ENCODE data around the gene VEPH1. TPM values are rescaled to one million over a fixed set of nuclear protein-coding genes. Genes with fewer than 3 reads are reported as not detected.

Gene VEPH1
- 8.0 and 8.8 TPM in 2 replicates for total RNA-seq
- long read RNA-seq, full-length matches to known transcripts: 2 of 37 reads
- long read RNA-seq, partial matches to known transcripts: 15 of 37 reads
- long read RNA-seq, other reads (novel, unspliced or antisense): 20 of 37 reads

- peak within 1 kb of the TSS; percentile 68 for H3K27ac Mint-ChIP-seq (ENCODE audit: unreplicated experiment)
- H3K4me3 Mint-ChIP-seq: peak within 1 kb of the TSS; percentile 80
- no peaks in the 10 kb centered on the region for H3K9me3 Mint-ChIP-seq
Observed at GRCh38 chr3:157502916-157503595, at the start of gene VEPH1. Gene VEPH1, minus strand, starts transcription at chr3:157503416. Its CDS starts 8,067 bp downstream, at chr3:157495349.

GRCh38 chr3:157551961-157552360 lies 48.7 kb upstream of the VEPH1 start:
- no peak for TF ChIP-seq CTCF (conservative IDR thresholded peaks at IDR 0.05)
- Mint-ChIP-seq H3K27me3 (ENCODE audit: low read depth) (peaks cover 3% of the 10 kb centered on the region), H3K36me3 (ENCODE audit: low read depth) (peaks cover 2% of the 10 kb centered on the region), H3K4me3 (no peak overlapping the region), H3K9me3 (peaks cover 9% of the 10 kb centered on the region), H3K27ac (ENCODE audit: unreplicated experiment) (no peak overlapping the region), H3K4me1 (no peaks in the 10 kb centered on the region)
- no peak for DNase-seq (ENCODE audit: low read depth, low spot score)

More at GRCh38 chr3:157502916-157503595, at the start of gene VEPH1:
- no peak for DNase-seq (ENCODE audit: low read depth, low spot score)
- Mint-ChIP-seq H3K4me1 (peaks cover 50% of the 10 kb centered on the region), H3K27me3 (ENCODE audit: low read depth) (peaks cover 11% of the 10 kb centered on the region), H3K36me3 (ENCODE audit: low read depth) (no peaks in the 10 kb centered on the region)
- no peak for TF ChIP-seq CTCF (conservative IDR thresholded peaks at IDR 0.05)

GRCh38 chr3:157549498-157549897 lies 46.3 kb upstream of the VEPH1 start:
- peaks cover 5% of the 10 kb centered on the region for H3K27me3 Mint-ChIP-seq (ENCODE audit: low read depth)
- H3K4me3 Mint-ChIP-seq: no peak overlapping the region
- no peak for DNase-seq (ENCODE audit: low read depth, low spot score)
- no peaks in the 10 kb centered on the region for H3K36me3 Mint-ChIP-seq (ENCODE audit: low read depth)
- no peak for TF ChIP-seq CTCF (conservative IDR thresholded peaks at IDR 0.05)
- peaks cover 2% of the 10 kb centered on the region for H3K9me3 Mint-ChIP-seq
- no peak overlapping the region for H3K27ac Mint-ChIP-seq (ENCODE audit: unreplicated experiment)
- H3K4me1 Mint-ChIP-seq: no peaks in the 10 kb centered on the region

- Mint-ChIP-seq H3K36me3 (ENCODE audit: low read depth) (peaks cover 4% of the 10 kb centered on the region), H3K4me1 (peaks cover 3% of the 10 kb centered on the region), H3K4me3 (peak overlapping the region; percentile 9), H3K9me3 (peaks cover 4% of the 10 kb centered on the region), H3K27me3 (ENCODE audit: low read depth) (peaks cover 12% of the 10 kb centered on the region), H3K27ac (ENCODE audit: unreplicated experiment) (no peak overlapping the region)
- no peak for TF ChIP-seq CTCF (conservative IDR thresholded peaks at IDR 0.05)
- DNase-seq (ENCODE audit: low read depth, low spot score): no peak
Observed at GRCh38 chr3:157544501-157545130, 41.4 kb upstream of the VEPH1 start.

- no peak for TF ChIP-seq CTCF (conservative IDR thresholded peaks at IDR 0.05)
- Mint-ChIP-seq H3K4me1 (peaks cover 3% of the 10 kb centered on the region), H3K36me3 (ENCODE audit: low read depth) (peaks cover 4% of the 10 kb centered on the region), H3K27ac (ENCODE audit: unreplicated experiment) (no peak overlapping the region), H3K9me3 (peaks cover 4% of the 10 kb centered on the region), H3K4me3 (peak overlapping the region; percentile 79), H3K27me3 (ENCODE audit: low read depth) (peaks cover 9% of the 10 kb centered on the region)
- no peak for DNase-seq (ENCODE audit: low read depth, low spot score)
Observed at GRCh38 chr3:157543501-157544035, 40.4 kb upstream of the VEPH1 start.
